Adrenal gland (tissue), 5 donors: ENCODE data around the gene GGTA1.

ENCODE experiments used
- CTCF ChIP-seq, 6 experiments: fragments of 450-650 bp in 4 of 6; fragments of 200-600 bp in 2 of 6; sonication (generic) in 1 of 6; IDR thresholded peaks; 1 replicate in 5 of 6; 2 replicates in 1 of 6; pipeline versions ENCODE4 v1.5.1 to v1.8.0; 2016 to 2021; ENCODE audit warnings: antibody characterized with exemption in 6 of 6, mild to moderate bottlenecking in 2 of 6, moderate library complexity in 1 of 6
- POLR2A ChIP-seq, 2 donors: fragments of 450-650 bp; IDR thresholded peaks; one replicate each; pipeline ENCODE4 v1.6.1; 2017; ENCODE audit warnings: antibody characterized with exemption in 2 of 2, mild to moderate bottlenecking in 2 of 2, moderate library complexity in 1 of 2
- donor health status: DM: no; HTN: no; CAD: no.

GRCh38 chr9:121510766-121511550 is 11.3 kb upstream of the GGTA1 start:
- TF ChIP-seq POLR2A (IDR thresholded peaks at IDR 0.05) (no peak), CTCF (IDR thresholded peaks at IDR 0.05) (no peak)
